DND-41 (cell line): ENCODE measurements around the gene OPCML.

Experiments
- ATAC-seq: fragments of 200-7000 bp; cut with Tn5 transposase; 3 replicates; pipeline ENCODE4 v1.9.1; 2021; ENCODE audit warnings: low read depth; ENCODE audit not compliant: insufficient read depth
- DNase-seq: peaks from one replicate; pipeline ENCODE4 v3.0.0-alpha.2; 2020
- H2AFZ ChIP-seq: 2 replicates; pipeline ENCODE4 v1.6.0; 2012; ENCODE audit warnings: low read depth, low read length
- H3K27ac ChIP-seq: 2 replicates; pipeline ENCODE4 v1.5.1; 2012; ENCODE audit warnings: low read length, inconsistent platforms
- H3K27me3 ChIP-seq: fragments of 200-600 bp; sonication (generic); 2 replicates; pipeline ENCODE4 v1.6.0; 2012; ENCODE audit warnings: low read length, mild to moderate bottlenecking, inconsistent platforms; ENCODE audit not compliant: insufficient read depth, poor library complexity
- H3K36me3 ChIP-seq: 2 replicates; pipeline ENCODE4 v1.5.1; 2012; ENCODE audit warnings: low read length, inconsistent platforms; ENCODE audit not compliant: insufficient read depth
- H3K4me1 ChIP-seq: 2 replicates; pipeline ENCODE4 v1.5.1; 2012; ENCODE audit warnings: mild to moderate bottlenecking, low read length; ENCODE audit not compliant: insufficient read depth
- H3K4me2 ChIP-seq: 2 replicates; pipeline ENCODE4 v1.6.0; 2012; ENCODE audit warnings: mild to moderate bottlenecking, moderate library complexity, low read length, inconsistent platforms; ENCODE audit not compliant: insufficient read depth
- H3K4me3 ChIP-seq, 2 experiments: fragments of 200-600 bp in 1 of 2; shearing (Covaris generic) in 1 of 2; 2 replicates each; pipeline ENCODE4 v1.5.1; 2012 to 2016; ENCODE audit warnings: inconsistent platforms in 2 of 2, low read length in 2 of 2, mild to moderate bottlenecking in 2 of 2, low read depth in 1 of 2, moderate library complexity in 1 of 2
- H3K79me2 ChIP-seq: 2 replicates; pipeline ENCODE4 v1.6.0; 2012; ENCODE audit warnings: low read length, inconsistent platforms; ENCODE audit not compliant: insufficient read depth
- H3K9ac ChIP-seq: 2 replicates; pipeline ENCODE4 v1.6.0; 2012; ENCODE audit warnings: low read depth, mild to moderate bottlenecking, inconsistent platforms, low read length, moderate library complexity
- H3K9me3 ChIP-seq: 2 replicates; pipeline ENCODE4 v1.5.1; 2012; ENCODE audit warnings: low read length, moderate library complexity, mild to moderate bottlenecking, inconsistent platforms; ENCODE audit not compliant: insufficient read depth, severe bottlenecking
- H4K20me1 ChIP-seq: 2 replicates; pipeline ENCODE4 v1.6.0; 2012; ENCODE audit warnings: low read length; ENCODE audit not compliant: insufficient read depth
- EZH2 ChIP-seq: IDR thresholded peaks from 3 replicates; pipeline ENCODE4 v1.6.1; 2012; ENCODE audit warnings: borderline replicate concordance, low read depth, mild to moderate bottlenecking, moderate library complexity, low read length, inconsistent platforms; ENCODE audit not compliant: severe bottlenecking
- TF ChIP-seq, protein P1 (sequence below): IDR thresholded peaks from 2 replicates; pipeline ENCODE4 v1.5.1; 2012; ENCODE audit warnings: borderline replicate concordance, low read length, moderate library complexity, mild to moderate bottlenecking; ENCODE audit not compliant: poor library complexity, severe bottlenecking; ENCODE audit errors: extremely low read depth

Gene OPCML

DNA sequence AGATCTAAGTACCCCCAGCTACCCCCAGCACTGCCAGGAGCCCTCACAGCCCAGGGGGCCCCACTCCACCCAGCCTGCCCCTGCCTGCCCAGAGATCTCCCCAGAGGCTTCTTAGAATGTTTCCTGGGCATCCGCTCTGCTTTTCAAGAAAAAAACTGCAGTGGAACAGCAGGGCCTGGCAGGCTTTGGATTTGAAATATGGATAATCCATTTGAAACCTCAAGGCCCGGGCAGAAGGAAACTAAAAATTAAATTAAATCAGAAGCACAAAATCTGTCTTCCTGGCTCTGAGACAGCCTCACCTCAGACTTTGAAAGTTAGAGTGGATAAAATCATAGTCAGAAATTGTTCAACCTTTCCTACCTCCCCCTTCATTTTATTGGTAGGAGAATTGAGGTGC lies 273.6 kb downstream of the OPCML start:
- ATAC-seq (no peak), DNase-seq (no peak)
- no peak for TF ChIP-seq EZH2
- TF ChIP-seq, protein P1, sequence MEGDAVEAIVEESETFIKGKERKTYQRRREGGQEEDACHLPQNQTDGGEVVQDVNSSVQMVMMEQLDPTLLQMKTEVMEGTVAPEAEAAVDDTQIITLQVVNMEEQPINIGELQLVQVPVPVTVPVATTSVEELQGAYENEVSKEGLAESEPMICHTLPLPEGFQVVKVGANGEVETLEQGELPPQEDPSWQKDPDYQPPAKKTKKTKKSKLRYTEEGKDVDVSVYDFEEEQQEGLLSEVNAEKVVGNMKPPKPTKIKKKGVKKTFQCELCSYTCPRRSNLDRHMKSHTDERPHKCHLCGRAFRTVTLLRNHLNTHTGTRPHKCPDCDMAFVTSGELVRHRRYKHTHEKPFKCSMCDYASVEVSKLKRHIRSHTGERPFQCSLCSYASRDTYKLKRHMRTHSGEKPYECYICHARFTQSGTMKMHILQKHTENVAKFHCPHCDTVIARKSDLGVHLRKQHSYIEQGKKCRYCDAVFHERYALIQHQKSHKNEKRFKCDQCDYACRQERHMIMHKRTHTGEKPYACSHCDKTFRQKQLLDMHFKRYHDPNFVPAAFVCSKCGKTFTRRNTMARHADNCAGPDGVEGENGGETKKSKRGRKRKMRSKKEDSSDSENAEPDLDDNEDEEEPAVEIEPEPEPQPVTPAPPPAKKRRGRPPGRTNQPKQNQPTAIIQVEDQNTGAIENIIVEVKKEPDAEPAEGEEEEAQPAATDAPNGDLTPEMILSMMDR = no peak
- Histone ChIP-seq H3K27ac (no peak overlapping the region), H3K79me2 (no peaks in the 10 kb centered on the region), H3K4me2 (no peak overlapping the region), H3K4me1 (no peaks in the 10 kb centered on the region), H3K27me3 (peaks cover 22% of the 10 kb centered on the region), H3K9me3 (no peaks in the 10 kb centered on the region), H3K9ac (no peak overlapping the region), H4K20me1 (no peaks in the 10 kb centered on the region), H2AFZ (no peak overlapping the region), H3K4me3 (no peak overlapping the region), H3K36me3 (no peaks in the 10 kb centered on the region)

DNA sequence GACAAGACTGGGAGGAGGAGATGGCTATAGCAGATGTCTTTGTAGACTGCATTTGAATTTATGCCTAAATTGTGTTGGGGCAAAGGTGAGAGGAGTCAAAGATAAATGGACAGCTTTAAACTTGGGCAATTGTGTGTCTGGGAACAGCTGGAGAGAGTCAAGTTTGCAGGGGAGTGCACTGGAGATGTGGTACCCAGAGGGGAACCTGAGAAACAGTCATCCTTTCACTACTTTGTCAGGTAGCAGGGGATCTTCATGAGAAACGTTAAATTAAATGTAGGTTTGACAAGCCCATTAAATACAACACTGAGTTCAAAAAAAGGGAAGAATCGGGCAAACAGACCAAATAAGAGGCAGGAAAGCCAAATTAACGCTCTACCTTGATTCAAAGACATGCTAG lies 277.7 kb downstream of the OPCML start:
- Histone ChIP-seq H3K4me3 (no peak overlapping the region), H3K79me2 (no peaks in the 10 kb centered on the region), H3K9me3 (no peaks in the 10 kb centered on the region), H3K27me3 (peaks cover 14% of the 10 kb centered on the region), H3K4me1 (no peaks in the 10 kb centered on the region), H3K9ac (no peak overlapping the region), H3K27ac (no peak overlapping the region), H3K4me2 (no peak overlapping the region), H3K36me3 (no peaks in the 10 kb centered on the region), H4K20me1 (no peaks in the 10 kb centered on the region), H2AFZ (no peak overlapping the region)
- TF ChIP-seq, protein P1 = no peak
- TF ChIP-seq EZH2 = no peak
- no peak for ATAC-seq
- DNase-seq = no peak

DNA sequence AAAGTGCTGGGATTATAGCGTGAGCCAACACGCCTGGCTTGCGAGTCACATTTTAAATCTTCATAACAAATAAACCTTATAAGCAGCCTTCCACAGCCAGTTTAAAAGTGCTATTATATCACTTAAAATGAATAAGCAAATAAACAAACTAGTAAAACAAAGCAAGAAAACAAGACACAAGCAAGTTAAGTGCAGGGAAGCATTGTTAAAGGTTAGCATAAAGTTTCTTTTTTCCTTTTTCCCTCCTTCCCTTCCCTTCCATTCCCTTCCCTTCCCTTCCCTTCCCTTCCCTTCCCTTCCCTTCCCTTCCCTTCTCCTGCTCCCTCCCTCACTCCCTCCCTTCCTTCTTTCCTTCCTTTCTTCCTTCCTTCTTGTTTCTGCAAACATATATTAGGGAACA lies 278.7 kb downstream of the OPCML start:
- H3K79me2 ChIP-seq = no peaks in the 10 kb centered on the region
- TF ChIP-seq EZH2 = no peak
- TF ChIP-seq, protein P1 = no peak
- no peak overlapping the region for H3K4me2 ChIP-seq
- ATAC-seq (no peak), DNase-seq (no peak)
- H3K27ac ChIP-seq = no peak overlapping the region
- no peak overlapping the region for H2AFZ ChIP-seq
- no peaks in the 10 kb centered on the region for H3K4me1 ChIP-seq
- no peak overlapping the region for H3K9ac ChIP-seq
- peaks cover 14% of the 10 kb centered on the region for H3K27me3 ChIP-seq
- H4K20me1 ChIP-seq = no peaks in the 10 kb centered on the region
- H3K36me3 ChIP-seq = no peaks in the 10 kb centered on the region
- no peak overlapping the region for H3K4me3 ChIP-seq
- H3K9me3 ChIP-seq = no peaks in the 10 kb centered on the region

DNA sequence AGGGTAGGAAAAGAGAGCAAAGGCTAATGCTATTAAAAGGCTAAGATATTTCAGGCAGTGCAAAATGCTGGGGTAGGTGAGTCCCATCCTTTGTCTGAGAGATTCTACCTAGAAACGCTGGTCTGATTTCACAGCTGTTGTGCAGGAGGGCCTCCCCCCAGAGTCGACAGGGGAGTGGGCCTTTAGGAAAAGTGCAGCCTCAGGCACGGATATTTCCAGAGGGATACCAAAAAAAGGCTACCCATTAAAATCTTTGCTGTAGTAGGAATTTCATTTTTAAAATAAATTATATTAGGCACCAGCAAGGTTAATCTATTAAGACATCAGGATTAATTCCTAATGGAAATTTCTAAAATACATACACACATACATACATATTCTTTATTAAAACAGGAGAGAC lies 280.5 kb downstream of the OPCML start:
- TF ChIP-seq, protein P1 = no peak
- no peak for TF ChIP-seq EZH2
- H3K36me3 ChIP-seq = no peaks in the 10 kb centered on the region
- H3K79me2 ChIP-seq = no peaks in the 10 kb centered on the region
- H3K4me2 ChIP-seq = no peak overlapping the region
- DNase-seq (no peak), ATAC-seq (no peak)
- no peaks in the 10 kb centered on the region for H4K20me1 ChIP-seq
- no peaks in the 10 kb centered on the region for H3K4me1 ChIP-seq
- no peak overlapping the region for H3K9ac ChIP-seq
- peaks cover 12% of the 10 kb centered on the region for H3K27me3 ChIP-seq
- no peak overlapping the region for H2AFZ ChIP-seq
- no peak overlapping the region for H3K27ac ChIP-seq
- H3K9me3 ChIP-seq = no peaks in the 10 kb centered on the region
- H3K4me3 ChIP-seq = no peak overlapping the region
